ENCODE data around the gene ALG2.
A peak's percentile ranks its signal among the peaks of the same experiment; 100 is the strongest.

ALG2 gene

GRCh38 chr9:99221621-99222415 is at the start of gene ALG2, which contains the start of gene SEC61B:
Gene ALG2, minus strand, starts transcription at chr9:99221942. Its CDS starts 48 bp downstream, at chr9:99221894.
Gene SEC61B, plus strand, starts transcription at chr9:99222282. Its CDS starts 82 bp downstream, at chr9:99222364.
- TF ChIP-seq CTCF (IDR thresholded peaks at IDR 0.05; ENCODE audit: low read depth, low read length, missing control alignments) = no peak
- DNase-seq (ENCODE audit: extremely low read depth, low read depth) = peak; percentile 76
- peak within 1 kb of the TSS; percentile 90 for H3K4me3 ChIP-seq (replicated peaks; ENCODE audit: low read depth, low read length)

- no peak for TF ChIP-seq CTCF (IDR thresholded peaks at IDR 0.05; ENCODE audit: low read depth, low read length, missing control alignments)
- DNase-seq (ENCODE audit: extremely low read depth, low read depth) = no peak
- H3K4me3 ChIP-seq (replicated peaks; ENCODE audit: low read depth, low read length) = no peak overlapping the region
Observed at GRCh38 chr9:99270491-99270890, 48.7 kb upstream of the ALG2 start.

GRCh38 chr9:99269416-99269815 is 47.7 kb upstream of the ALG2 start:
- DNase-seq (ENCODE audit: extremely low read depth, low read depth) = no peak
- no peak overlapping the region for H3K4me3 ChIP-seq (replicated peaks; ENCODE audit: low read depth, low read length)
- TF ChIP-seq CTCF (IDR thresholded peaks at IDR 0.05; ENCODE audit: low read depth, low read length, missing control alignments) = no peak

GRCh38 chr9:99266255-99267023 is 44.7 kb upstream of the ALG2 start:
- TF ChIP-seq CTCF (IDR thresholded peaks at IDR 0.05; ENCODE audit: low read depth, low read length, missing control alignments) = peak; percentile 92
- DNase-seq (ENCODE audit: extremely low read depth, low read depth) = peak; percentile 29
- H3K4me3 ChIP-seq (replicated peaks; ENCODE audit: low read depth, low read length) = no peak overlapping the region

- H3K4me3 ChIP-seq (replicated peaks; ENCODE audit: low read depth, low read length) = no peak overlapping the region
- TF ChIP-seq CTCF (IDR thresholded peaks at IDR 0.05; ENCODE audit: low read depth, low read length, missing control alignments) = no peak
- DNase-seq (ENCODE audit: extremely low read depth, low read depth) = no peak
Observed at GRCh38 chr9:99265691-99266090, 43.9 kb upstream of the ALG2 start.

GRCh38 chr9:99264070-99264680 is 42.4 kb upstream of the ALG2 start:
- peak; percentile 35 for TF ChIP-seq CTCF (IDR thresholded peaks at IDR 0.05; ENCODE audit: low read depth, low read length, missing control alignments)
- DNase-seq (ENCODE audit: extremely low read depth, low read depth) = no peak
- H3K4me3 ChIP-seq (replicated peaks; ENCODE audit: low read depth, low read length) = no peak overlapping the region
